Measurements from ENCODE around the gene SORCS2.

Gene SORCS2

GRCh38 chr4:7687006-7687405 lies 494.7 kb downstream of the SORCS2 start:
- DNase-seq (ENCODE audit: low read depth, low spot score): no peak

- DNase-seq (ENCODE audit: low read depth, low spot score): no peak
Measured at GRCh38 chr4:7687796-7688195, 495.5 kb downstream of the SORCS2 start.

GRCh38 chr4:7689773-7690693 lies 497.7 kb downstream of the SORCS2 start:
- no peak for DNase-seq (ENCODE audit: low read depth, low spot score)

GRCh38 chr4:7691061-7691460 lies 498.7 kb downstream of the SORCS2 start:
- DNase-seq (ENCODE audit: low read depth, low spot score): no peak

- DNase-seq (ENCODE audit: low read depth, low spot score): no peak
Measured at GRCh38 chr4:7691982-7692381, 499.6 kb downstream of the SORCS2 start.

- DNase-seq (ENCODE audit: low read depth, low spot score): no peak
Measured at GRCh38 chr4:7692451-7693236, 500.3 kb downstream of the SORCS2 start.

DNA sequence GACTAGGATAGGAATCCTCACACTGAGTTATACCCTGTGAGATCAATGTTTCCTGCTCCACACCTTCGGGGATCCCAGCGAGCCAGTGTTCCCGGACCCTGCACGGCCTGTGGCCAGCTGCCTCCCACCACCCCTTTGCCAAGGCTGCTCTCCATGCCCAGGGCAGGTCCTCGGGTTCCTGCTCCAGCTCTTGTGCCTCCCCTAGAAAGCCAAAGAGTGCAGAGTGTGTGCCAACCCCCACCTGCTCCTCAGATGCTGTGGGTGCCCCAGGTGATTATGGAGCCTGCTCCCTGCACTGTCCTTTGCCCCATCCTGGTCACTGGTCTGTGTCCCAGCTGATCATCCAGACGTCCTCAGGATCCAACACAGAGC lies 500.9 kb downstream of the SORCS2 start:
- no peak for DNase-seq (ENCODE audit: low read depth, low spot score)

GRCh38 chr4:7693711-7694110 lies 501.4 kb downstream of the SORCS2 start:
- no peak for DNase-seq (ENCODE audit: low read depth, low spot score)

GRCh38 chr4:7694324-7694723 lies 502.0 kb downstream of the SORCS2 start:
- no peak for DNase-seq (ENCODE audit: low read depth, low spot score)

GRCh38 chr4:7697343-7697742 lies 505.0 kb downstream of the SORCS2 start:
- no peak for DNase-seq (ENCODE audit: low read depth, low spot score)

- DNase-seq (ENCODE audit: low read depth, low spot score): no peak
Measured at GRCh38 chr4:7697821-7698220, 505.5 kb downstream of the SORCS2 start.

DNA sequence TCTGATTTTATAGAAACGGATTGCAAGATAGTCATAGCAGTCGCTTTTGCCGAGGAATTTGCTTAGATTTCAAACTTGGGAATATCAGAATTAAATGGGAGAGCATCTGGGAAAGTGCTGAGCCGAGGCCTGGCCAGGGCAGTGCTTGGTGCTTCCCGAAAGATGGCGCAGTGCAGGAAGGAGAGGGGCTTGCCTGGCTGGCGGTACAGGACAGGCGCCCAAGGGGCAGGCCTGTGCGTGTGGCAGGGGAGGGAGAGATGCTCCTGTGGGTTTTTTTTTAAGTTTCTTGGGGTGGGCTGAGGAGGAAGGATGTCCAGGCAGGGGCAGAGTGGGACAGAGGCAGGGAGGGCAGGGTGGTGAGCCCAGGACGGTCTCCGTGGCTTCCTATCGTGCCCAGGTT lies 506.2 kb downstream of the SORCS2 start:
- DNase-seq (ENCODE audit: low read depth, low spot score): no peak

GRCh38 chr4:7699031-7699430 lies 506.7 kb downstream of the SORCS2 start:
- DNase-seq (ENCODE audit: low read depth, low spot score): no peak

GRCh38 chr4:7699825-7700224 lies 507.5 kb downstream of the SORCS2 start:
- no peak for DNase-seq (ENCODE audit: low read depth, low spot score)

DNA sequence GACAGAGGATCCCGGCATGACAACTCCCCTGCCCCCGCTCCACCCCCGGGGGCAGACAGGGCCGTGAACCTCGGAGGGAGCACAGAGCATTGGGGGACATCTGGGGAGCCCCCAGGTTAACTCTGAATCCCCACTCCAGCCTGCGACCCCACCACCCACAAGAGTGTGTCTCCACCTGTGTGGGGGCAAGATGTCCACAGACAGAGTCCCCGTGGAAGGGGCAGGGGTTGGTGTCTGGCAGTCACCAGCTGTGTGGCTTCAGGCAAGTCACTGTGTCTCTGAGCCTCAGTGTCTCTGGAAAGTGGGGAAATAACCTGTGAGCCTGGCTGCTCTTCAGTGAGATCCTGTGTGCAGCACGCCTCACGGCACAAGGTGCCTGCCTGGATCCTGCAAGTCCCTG lies 508.3 kb downstream of the SORCS2 start:
- DNase-seq (ENCODE audit: low read depth, low spot score): no peak

DNA sequence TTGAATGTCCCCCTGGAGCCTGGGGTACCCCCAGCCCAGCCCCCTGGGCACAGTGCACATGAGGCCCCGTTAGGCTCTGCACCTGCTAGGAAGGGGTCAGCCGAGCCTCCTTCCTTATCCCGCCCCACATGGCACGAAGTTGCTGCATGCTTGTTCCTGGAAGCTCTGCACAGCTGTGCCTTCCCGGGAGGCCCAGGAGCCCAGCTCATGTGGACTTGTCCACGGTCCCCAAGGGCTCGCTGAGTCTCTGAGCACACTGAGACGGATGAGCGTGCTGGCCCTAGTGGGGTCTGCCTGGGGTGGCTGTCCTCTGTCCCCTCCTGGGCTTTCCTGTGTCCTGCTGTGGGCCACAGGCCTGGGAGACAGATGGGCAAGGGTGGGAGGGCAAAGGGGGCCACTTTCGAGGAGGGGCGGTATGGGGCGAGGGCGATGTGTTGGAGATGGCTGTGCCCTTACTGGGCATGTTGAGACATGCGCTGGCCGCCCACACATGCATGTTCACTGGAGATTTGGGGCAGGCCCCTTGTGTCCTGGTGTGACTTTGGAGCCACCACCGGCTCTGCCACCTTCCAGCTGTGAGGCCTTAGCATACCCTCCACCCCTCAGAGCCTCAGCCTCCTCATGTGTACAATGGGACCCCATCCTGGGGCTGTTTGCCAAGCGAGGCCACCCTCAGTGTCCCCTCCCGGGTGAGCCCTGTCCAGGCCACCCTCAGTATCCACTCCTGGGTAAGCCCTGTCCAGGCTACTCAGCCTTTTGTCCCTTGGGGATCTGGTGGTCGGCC lies 509.7 kb downstream of the SORCS2 start:
- no peak for DNase-seq (ENCODE audit: low read depth, low spot score)

DNA sequence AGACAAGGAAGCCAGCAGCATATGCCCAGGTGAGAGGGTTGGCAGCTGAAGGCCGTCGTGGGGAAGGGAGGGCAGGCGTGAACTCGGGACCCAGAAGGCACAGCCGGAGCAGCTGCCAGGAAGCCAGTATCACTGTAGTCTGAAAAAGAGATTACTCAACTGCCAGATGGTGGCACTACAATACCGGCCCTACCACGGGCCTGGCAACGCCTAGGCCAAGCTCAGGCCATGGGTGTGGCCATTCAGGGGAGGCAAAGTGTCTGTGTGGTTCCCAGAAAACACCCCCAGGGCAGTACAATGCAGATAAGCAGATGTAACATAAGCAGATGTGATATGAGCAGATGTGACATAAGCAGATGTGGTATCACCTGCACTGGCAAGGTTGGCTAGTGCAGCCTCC lies 511.4 kb downstream of the SORCS2 start:
- no peak for DNase-seq (ENCODE audit: low read depth, low spot score)

DNA sequence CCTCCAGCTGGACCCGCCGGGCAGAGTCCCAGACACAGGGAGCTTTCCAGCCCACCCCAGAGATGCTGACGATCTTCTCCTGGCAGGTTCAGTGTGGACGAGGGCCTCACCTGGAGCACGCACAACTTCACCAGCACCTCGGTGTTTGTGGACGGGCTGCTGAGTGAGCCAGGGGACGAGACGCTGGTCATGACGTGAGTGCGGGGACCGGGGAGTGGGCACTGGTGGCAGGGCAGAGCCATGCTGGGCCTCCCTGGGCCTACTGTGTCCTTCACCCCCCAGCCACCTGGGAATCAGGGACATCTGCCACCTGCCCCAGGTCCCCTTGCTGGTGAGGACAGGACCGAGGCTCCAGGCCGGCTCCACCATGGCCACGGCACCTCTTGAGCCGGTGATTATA lies 511.8 kb downstream of the SORCS2 start:
- no peak for DNase-seq (ENCODE audit: low read depth, low spot score)

DNA sequence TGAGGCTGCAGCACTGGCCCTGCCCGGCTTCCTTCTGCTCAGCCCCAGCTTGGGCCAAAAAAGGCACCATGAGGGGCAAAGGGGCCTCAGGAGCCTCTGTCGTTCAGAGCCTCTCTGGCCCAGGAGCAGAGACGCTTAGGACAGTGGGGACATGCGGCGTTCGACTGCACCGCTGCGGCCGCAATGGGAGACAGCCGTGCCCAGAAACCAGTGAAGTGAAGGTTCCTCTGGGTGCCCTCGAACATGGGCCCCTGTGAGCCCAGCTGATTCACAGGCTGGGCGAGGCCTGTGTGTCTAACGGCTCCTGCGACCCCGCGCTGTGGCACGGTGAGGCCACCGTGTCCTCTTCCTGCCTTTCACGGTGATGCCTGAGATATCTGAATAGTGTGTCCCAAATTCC lies 512.3 kb downstream of the SORCS2 start:
- DNase-seq (ENCODE audit: low read depth, low spot score): no peak

GRCh38 chr4:7705062-7705461 lies 512.7 kb downstream of the SORCS2 start:
- DNase-seq (ENCODE audit: low read depth, low spot score): no peak

GRCh38 chr4:7705593-7705992 lies 513.3 kb downstream of the SORCS2 start:
- no peak for DNase-seq (ENCODE audit: low read depth, low spot score)

GRCh38 chr4:7708238-7708637 lies 515.9 kb downstream of the SORCS2 start:
- no peak for DNase-seq (ENCODE audit: low read depth, low spot score)

Measured in iPS DF 19.7 (cell line).